Prostate gland (tissue), 2 donors: ENCODE results near the gene HSD17B8.

ENCODE experiments used
- CTCF ChIP-seq, 4 experiments: fragments of 200-600 bp in 2 of 4; fragments of 450-650 bp in 2 of 4; sonication (generic) in 2 of 4; IDR thresholded peaks; 1 replicate in 3 of 4; 2 replicates in 1 of 4; pipeline ENCODE4 v1.5.1; 2016 to 2019; ENCODE audit warnings: antibody characterized with exemption in 4 of 4, mild to moderate bottlenecking in 2 of 4, moderate library complexity in 2 of 4
- POLR2A ChIP-seq: fragments of 450-650 bp; IDR thresholded peaks from one replicate; pipeline ENCODE4 v1.6.1; 2016; ENCODE audit warnings: antibody characterized with exemption, mild to moderate bottlenecking
- POLR2AphosphoS5 ChIP-seq: sonication (generic); formaldehyde crosslinking; IDR thresholded peaks from one replicate; pipeline ENCODE4 v1.6.1; 2017; ENCODE audit warnings: antibody characterized with exemption

GRCh38 chr6:33189164-33189563 lies 15.3 kb upstream of the HSD17B8 start:
- TF ChIP-seq CTCF (IDR thresholded peaks at IDR 0.05): no peak
- TF ChIP-seq POLR2A: no peak
- no peak for TF ChIP-seq POLR2AphosphoS5
